Endodermal cell (in vitro differentiated cells): ENCODE data around the gene GANC. TPM values are rescaled to one million over a fixed set of nuclear protein-coding genes. Genes with fewer than 3 reads are reported as not detected.

Source experiments
- DNase-seq: peaks from one replicate; pipeline ENCODE4 v3.0.0-alpha.2; 2017
- H3K27ac ChIP-seq: 2 replicates; pipeline ENCODE4 v1.5.1; 2013; ENCODE audit warnings: mild to moderate bottlenecking, low read depth, low read length, moderate library complexity
- H3K27me3 ChIP-seq: 2 replicates; pipeline ENCODE4 v1.6.1; 2013; ENCODE audit warnings: mild to moderate bottlenecking, low read length, moderate library complexity; ENCODE audit not compliant: insufficient read depth, control insufficient read depth, poor library complexity, severe bottlenecking
- H3K36me3 ChIP-seq: 2 replicates; pipeline ENCODE4 v1.7.0; 2013; ENCODE audit warnings: mild to moderate bottlenecking, low read length, moderate library complexity; ENCODE audit not compliant: control insufficient read depth, insufficient read depth
- H3K4me1 ChIP-seq: one replicate; pipeline ENCODE4 v1.7.0; 2013; ENCODE audit warnings: low read length; ENCODE audit not compliant: control insufficient read depth, insufficient read depth
- H3K4me3 ChIP-seq: 2 replicates; pipeline ENCODE4 v1.5.1; 2013; ENCODE audit warnings: mild to moderate bottlenecking, low read length, moderate library complexity
- H3K9ac ChIP-seq: 2 replicates; pipeline ENCODE4 v1.6.1; 2013; ENCODE audit warnings: mild to moderate bottlenecking, low read length, moderate library complexity; ENCODE audit not compliant: poor library complexity, severe bottlenecking; ENCODE audit errors: extremely low read depth
- H3K9me3 ChIP-seq: 2 replicates; pipeline ENCODE4 v1.6.1; 2013; ENCODE audit warnings: mild to moderate bottlenecking, low read length, moderate library complexity; ENCODE audit not compliant: control insufficient read depth
- H3K27ac Mint-ChIP-seq: 2 replicates; pipeline ENCODE4 v1.8.0; 2020; ENCODE audit warnings: mixed read lengths
- H3K27me3 Mint-ChIP-seq: 2 replicates; pipeline ENCODE4 v1.8.0; 2021; ENCODE audit warnings: mild to moderate bottlenecking, mixed read lengths; ENCODE audit not compliant: insufficient read depth
- H3K36me3 Mint-ChIP-seq: 2 replicates; pipeline ENCODE4 v1.8.0; 2020; ENCODE audit warnings: low read depth, mixed read lengths
- H3K4me1 Mint-ChIP-seq: 2 replicates; pipeline ENCODE4 v1.8.0; 2020; ENCODE audit warnings: mixed read lengths
- H3K4me3 Mint-ChIP-seq: 2 replicates; pipeline ENCODE4 v1.8.0; 2020; ENCODE audit warnings: mild to moderate bottlenecking, moderate library complexity, mixed read lengths
- H3K9me3 Mint-ChIP-seq: 2 replicates; pipeline ENCODE4 v1.8.0; 2020; ENCODE audit warnings: mild to moderate bottlenecking, mixed read lengths
- CTCF ChIP-seq: fragments of 200-600 bp; sonication (generic); conservative IDR thresholded peaks from 2 replicates; pipeline ENCODE4 v1.5.0; 2021; ENCODE audit warnings: antibody characterized with exemption, mild to moderate bottlenecking
- WGBS, 2 experiments: methylation state at CpG; one replicate each; pipeline versions ENCODE4 v1.1.5 to v1.1.7; 2013; ENCODE audit warnings: missing lambda C conversion rate in 2 of 2, mixed read lengths in 1 of 2; ENCODE audit not compliant: insufficient coverage in 1 of 2, insufficient read length in 1 of 2; 5-methylcytosine and 5-hydroxymethylcytosine counted together
- total RNA-seq, 2 donors: library from RNA; stranded (reverse); fragmentation: NEBNext Ultra II Directional in 1 of 2; extraction: Animal tissue kit (Norgen Biotek cat#: 25700) in 1 of 2; gene quantifications; 2 replicates in 1 of 2; 3 replicates in 1 of 2; pipeline ENCODE4 v1.2.1, GENCODE V29; 2021

The GANC gene
- total RNA-seq, 2 donors from 2014 or later = 13.8 to 17.1 TPM

DNA sequence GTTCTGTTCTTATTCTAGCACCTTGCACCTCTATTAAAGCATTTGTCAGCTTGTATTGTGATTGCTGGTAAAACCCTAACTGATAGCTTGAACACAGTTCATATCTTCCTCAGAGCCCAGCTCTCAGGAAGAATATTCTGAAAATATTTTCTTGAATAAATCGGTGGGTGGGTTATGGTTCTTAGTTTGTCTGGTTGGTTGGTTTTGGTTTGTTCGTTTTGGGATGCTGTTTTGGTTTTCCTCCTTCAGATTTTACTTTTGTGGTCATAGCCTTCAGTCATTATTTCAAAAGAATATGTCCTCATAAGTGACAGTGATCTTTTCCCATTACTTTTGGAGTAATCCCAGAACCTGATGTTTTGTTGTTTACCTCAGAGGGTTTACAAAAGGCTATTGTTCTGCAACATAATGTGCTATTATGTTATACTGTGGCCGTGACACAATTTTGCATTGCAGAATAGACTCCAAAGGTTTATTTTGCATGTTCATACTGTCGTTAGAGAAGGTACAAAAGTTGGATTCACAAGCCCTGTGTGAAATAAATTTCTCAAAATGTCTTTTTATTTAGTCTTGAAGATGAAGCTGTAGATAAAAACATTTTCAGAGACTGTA is 2.9 kb downstream of the GANC start:
- Mint-ChIP-seq H3K4me1 (peaks cover 23% of the 10 kb centered on the region), H3K9me3 (no peaks in the 10 kb centered on the region), H3K27me3 (no peaks in the 10 kb centered on the region), H3K36me3 (peaks cover 11% of the 10 kb centered on the region), H3K27ac (no peak overlapping the region), H3K4me3 (no peak overlapping the region)
- Histone ChIP-seq H3K4me3 (peak overlapping the region; percentile 14), H3K27me3 (no peaks in the 10 kb centered on the region), H3K36me3 (peaks cover 7% of the 10 kb centered on the region), H3K27ac (no peak overlapping the region), H3K4me1 (no peaks in the 10 kb centered on the region), H3K9me3 (no peaks in the 10 kb centered on the region), H3K9ac (no peak overlapping the region)
- no peak for TF ChIP-seq CTCF
- no peak for DNase-seq
- 59 to 72% methylated on average over 2 to 4 of the region's 4 CpGs for WGBS, 2 experiments

DNA sequence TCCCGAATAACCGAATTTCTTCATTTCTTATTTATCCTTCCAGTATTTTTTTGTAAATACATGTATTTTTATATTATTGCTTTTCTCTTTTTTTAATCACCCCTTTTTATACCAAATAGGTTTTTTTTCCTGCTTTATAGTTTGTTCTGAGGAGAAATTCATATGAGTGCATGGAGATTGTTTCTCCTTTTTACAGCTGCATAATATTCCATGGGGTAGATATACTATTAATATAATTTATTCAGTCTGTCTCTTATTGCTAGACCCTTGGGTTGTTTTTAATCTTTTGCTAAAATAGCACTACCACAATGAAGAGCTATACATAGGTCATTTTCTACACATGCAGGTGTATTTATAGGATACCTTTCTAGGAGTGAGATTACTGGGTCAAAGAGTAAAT is 3.8 kb downstream of the GANC start:
- 100% methylated on average over 2 of the region's 2 CpGs; no CpG with 5 or more reads in 1 of the 2 experiments for WGBS, 2 experiments
- Histone ChIP-seq H3K27me3 (no peaks in the 10 kb centered on the region), H3K27ac (no peak overlapping the region), H3K4me1 (no peaks in the 10 kb centered on the region), H3K9me3 (no peaks in the 10 kb centered on the region), H3K36me3 (no peaks in the 10 kb centered on the region), H3K4me3 (no peak overlapping the region), H3K9ac (no peak overlapping the region)
- H3K4me3 Mint-ChIP-seq = no peak overlapping the region
- TF ChIP-seq CTCF = no peak
- no peaks in the 10 kb centered on the region for H3K27me3 Mint-ChIP-seq
- H3K9me3 Mint-ChIP-seq = no peaks in the 10 kb centered on the region
- peaks cover 6% of the 10 kb centered on the region for H3K36me3 Mint-ChIP-seq
- H3K27ac Mint-ChIP-seq = no peak overlapping the region
- DNase-seq = no peak
- H3K4me1 Mint-ChIP-seq = peaks cover 19% of the 10 kb centered on the region

DNA sequence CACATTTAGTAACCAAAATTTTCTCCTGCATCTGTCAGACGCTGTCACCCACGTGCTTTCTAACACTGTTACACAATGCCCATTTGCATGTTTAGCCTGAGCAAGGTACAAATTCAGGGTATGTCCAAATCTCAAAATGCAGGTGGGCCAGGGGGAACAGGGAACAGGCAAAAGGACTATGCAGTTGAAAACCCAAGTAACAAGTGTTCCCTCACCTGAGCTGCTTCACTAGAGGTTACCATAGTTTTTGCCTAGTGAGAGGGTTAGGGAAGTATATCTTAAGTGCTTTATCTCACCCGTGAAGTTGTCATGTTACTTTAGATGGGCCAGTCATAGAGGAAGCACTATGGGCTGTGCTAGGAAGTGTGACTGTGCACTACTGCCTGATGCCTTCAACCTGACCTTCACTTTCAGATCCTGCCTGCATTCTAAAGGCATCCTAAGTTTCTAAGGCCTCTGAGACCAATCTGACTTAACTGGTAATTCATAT is 6.3 kb downstream of the GANC start:
- Histone ChIP-seq H3K4me1 (no peaks in the 10 kb centered on the region), H3K9ac (no peak overlapping the region), H3K9me3 (no peaks in the 10 kb centered on the region), H3K27ac (no peak overlapping the region), H3K36me3 (no peaks in the 10 kb centered on the region), H3K27me3 (no peaks in the 10 kb centered on the region), H3K4me3 (no peak overlapping the region)
- Mint-ChIP-seq H3K4me3 (no peak overlapping the region), H3K4me1 (peaks cover 11% of the 10 kb centered on the region), H3K36me3 (peaks cover 5% of the 10 kb centered on the region), H3K27me3 (no peaks in the 10 kb centered on the region), H3K9me3 (no peaks in the 10 kb centered on the region), H3K27ac (no peak overlapping the region)
- DNase-seq = no peak
- WGBS, 2 experiments = 68 to 83% methylated on average over 3 of the region's 3 CpGs
- no peak for TF ChIP-seq CTCF
